ENCODE results near the gene SURF6.
"Not testable (repeated sequence)": the region's sequence is repeated elsewhere in the genome, so short reads cannot be mapped to it uniquely, and the experiment has no call there.

SURF6 gene

GRCh38 chr9:133323991-133324703 lies 11.8 kb downstream of the SURF6 start:
- Mint-ChIP-seq H3K27me3 (ENCODE audit: low read depth, poor library complexity) (peaks cover 29% of the 10 kb centered on the region), H3K36me3 (ENCODE audit: low read depth) (peaks cover 15% of the 10 kb centered on the region), H3K27ac (no peak overlapping the region), H3K4me1 (no peaks in the 10 kb centered on the region), H3K9me3 (peaks cover 43% of the 10 kb centered on the region), H3K4me3 (no peak overlapping the region)
- DNase-seq = no peak
- TF ChIP-seq CTCF (IDR thresholded peaks at IDR 0.05) = no peak

DNA sequence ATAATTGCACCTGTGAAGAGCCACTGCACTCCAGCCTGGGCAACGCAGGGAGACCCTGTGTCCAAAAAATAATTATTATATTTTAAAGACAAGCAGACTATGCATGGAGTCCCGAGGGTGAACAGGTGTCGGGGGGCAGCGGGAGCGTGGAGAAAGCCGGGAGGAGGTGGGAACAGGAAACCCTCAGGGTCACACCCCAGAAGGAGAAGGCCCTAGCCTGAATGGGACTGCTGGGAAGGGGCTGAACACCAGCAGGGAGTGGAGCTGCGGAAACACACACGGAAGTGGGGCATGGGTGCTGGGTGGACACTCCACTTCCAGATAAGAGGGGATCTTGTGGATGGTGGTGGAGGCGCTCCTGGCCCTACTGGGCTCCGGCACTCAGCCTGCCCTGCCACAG lies 12.8 kb downstream of the SURF6 start:
- no peak for TF ChIP-seq CTCF (IDR thresholded peaks at IDR 0.05)
- Mint-ChIP-seq H3K27me3 (ENCODE audit: low read depth, poor library complexity) (peaks cover 27% of the 10 kb centered on the region), H3K27ac (no peak overlapping the region)

DNA sequence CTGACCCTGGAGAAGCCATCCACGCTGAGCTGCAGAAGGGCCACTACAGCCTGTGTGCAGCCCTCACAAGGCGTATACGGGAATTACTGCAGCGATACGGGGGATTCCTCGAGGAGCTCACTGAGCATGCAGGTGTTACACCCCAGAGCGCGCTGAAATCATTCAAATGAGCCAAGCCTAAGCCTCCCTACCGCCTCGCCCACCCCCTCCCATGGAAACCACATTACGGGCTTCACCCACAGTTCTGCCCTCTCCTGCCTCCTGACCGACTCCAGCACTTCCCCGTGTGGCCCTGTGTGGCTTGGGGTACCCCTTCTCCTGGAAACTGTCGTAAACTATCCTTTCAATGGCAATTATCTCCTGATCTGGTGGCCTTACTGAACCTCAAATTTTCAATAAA lies 13.3 kb downstream of the SURF6 start:
- no peak for DNase-seq
- Mint-ChIP-seq H3K27ac (no peak overlapping the region), H3K36me3 (ENCODE audit: low read depth) (peaks cover 4% of the 10 kb centered on the region), H3K4me1 (no peaks in the 10 kb centered on the region), H3K27me3 (ENCODE audit: low read depth, poor library complexity) (peaks cover 31% of the 10 kb centered on the region), H3K9me3 (peaks cover 30% of the 10 kb centered on the region), H3K4me3 (no peak overlapping the region)
- no peak for TF ChIP-seq CTCF (IDR thresholded peaks at IDR 0.05)

More for the DNA sequence above, 12.8 kb downstream of the SURF6 start:
- peaks cover 5% of the 10 kb centered on the region for H3K36me3 Mint-ChIP-seq (ENCODE audit: low read depth)
- no peak for DNase-seq
- no peaks in the 10 kb centered on the region for H3K4me1 Mint-ChIP-seq
- peaks cover 33% of the 10 kb centered on the region for H3K9me3 Mint-ChIP-seq
- no peak overlapping the region for H3K4me3 Mint-ChIP-seq

DNA sequence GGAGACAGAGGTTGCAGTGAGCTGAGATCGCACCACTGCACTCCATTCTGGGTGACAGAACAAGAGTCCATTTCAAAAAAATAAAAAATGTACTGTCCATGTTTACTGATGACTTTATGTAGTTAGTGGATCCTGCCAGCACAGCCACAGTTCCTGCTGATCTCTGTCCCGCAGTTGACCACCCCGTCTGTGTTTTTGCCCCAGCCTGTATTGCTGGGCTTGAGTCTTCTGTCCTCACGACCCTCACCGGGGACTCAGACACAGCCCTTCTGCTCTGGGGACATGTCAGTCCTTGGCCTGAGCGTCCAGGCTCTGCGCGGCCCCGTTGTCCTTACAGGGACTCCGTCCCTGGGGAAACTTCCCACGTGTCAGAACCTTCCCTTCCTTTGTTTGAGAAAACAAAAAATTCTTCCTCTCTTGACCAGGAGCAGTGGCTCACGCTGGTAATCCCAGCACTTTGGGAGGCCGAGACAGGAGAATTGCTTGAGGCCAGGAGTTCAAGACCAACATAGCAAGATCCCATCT lies 14.5 kb downstream of the SURF6 start:
- peaks cover 29% of the 10 kb centered on the region for H3K27me3 Mint-ChIP-seq (ENCODE audit: low read depth, poor library complexity)
- H3K36me3 Mint-ChIP-seq (ENCODE audit: low read depth) = no peaks in the 10 kb centered on the region
- no peak for TF ChIP-seq CTCF (IDR thresholded peaks at IDR 0.05)
- no peak overlapping the region for H3K4me3 Mint-ChIP-seq
- H3K4me1 Mint-ChIP-seq = no peaks in the 10 kb centered on the region
- no peak for DNase-seq
- H3K9me3 Mint-ChIP-seq = peaks cover 25% of the 10 kb centered on the region
- H3K27ac Mint-ChIP-seq = no peak overlapping the region

DNA sequence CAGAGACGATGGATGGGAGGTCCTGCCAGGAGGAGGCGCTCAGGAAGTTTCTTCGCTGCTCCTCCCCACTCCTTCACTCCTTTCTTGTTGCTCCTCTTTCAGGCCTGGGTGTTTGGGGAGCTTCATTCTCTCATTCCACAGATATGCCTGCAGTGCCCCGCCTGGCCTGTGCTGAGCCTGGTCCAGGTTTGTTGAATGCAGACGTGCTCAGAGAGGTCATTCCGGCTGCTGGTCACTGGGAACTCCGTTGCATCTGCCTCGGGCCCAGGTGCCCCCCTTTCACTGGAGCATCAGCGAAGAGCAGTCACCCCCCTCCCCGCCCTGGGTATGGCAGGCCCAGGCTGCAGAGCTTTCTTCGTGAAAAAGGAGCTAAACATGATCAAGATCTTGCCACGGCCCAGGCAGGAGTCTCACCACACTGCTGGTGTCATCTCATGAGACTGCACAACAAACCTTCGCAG lies 15.5 kb downstream of the SURF6 start:
- Mint-ChIP-seq H3K27me3 (ENCODE audit: low read depth, poor library complexity) (peaks cover 30% of the 10 kb centered on the region), H3K9me3 (peaks cover 26% of the 10 kb centered on the region), H3K36me3 (ENCODE audit: low read depth) (no peaks in the 10 kb centered on the region), H3K4me1 (no peaks in the 10 kb centered on the region), H3K4me3 (no peak overlapping the region), H3K27ac (no peak overlapping the region)
- TF ChIP-seq CTCF (IDR thresholded peaks at IDR 0.05) = no peak
- no peak for DNase-seq

- H3K27ac Mint-ChIP-seq; H3K4me1 Mint-ChIP-seq; H3K9me3 Mint-ChIP-seq; DNase-seq; H3K36me3 Mint-ChIP-seq (ENCODE audit: low read depth); H3K4me3 Mint-ChIP-seq: not testable (repeated sequence)
- H3K27me3 Mint-ChIP-seq (ENCODE audit: low read depth, poor library complexity) = peaks cover 25% of the 10 kb centered on the region
These were observed 18.4 kb downstream of the SURF6 start for GRCh38 chr9:133317551-133317950.
